Activated T-helper 2 cell treated with anti-CD3 and anti-CD28 coated beads, Interferon-gamma antibody, Interleukin-2, Interleukin-4, amounts not matched to agents 10 μg/mL and 5 μg/mL and 100 μg/mL, durations not matched to agents 14 hours and 24 hours and 36 hours (primary cell): ENCODE measurements around the gene EFNA4. TPM values are rescaled to one million over a fixed set of nuclear protein-coding genes. Genes with fewer than 3 reads are reported as not detected.

Experiments used
- DNase-seq: peaks from one replicate; pipeline ENCODE4 v3.0.0; 2021; ENCODE audit warnings: low spot score
- H3K27ac Mint-ChIP-seq: one replicate; pipeline ENCODE4 v1.8.0; 2021; ENCODE audit warnings: mixed read lengths
- H3K27me3 Mint-ChIP-seq: one replicate; pipeline ENCODE4 v1.8.0; 2021; ENCODE audit warnings: low read depth, mixed read lengths
- H3K36me3 Mint-ChIP-seq: one replicate; pipeline ENCODE4 v1.8.0; 2021; ENCODE audit warnings: low read depth, mixed read lengths
- H3K4me1 Mint-ChIP-seq: one replicate; pipeline ENCODE4 v1.8.0; 2021; ENCODE audit warnings: low read depth, mixed read lengths
- H3K4me3 Mint-ChIP-seq: one replicate; pipeline ENCODE4 v1.8.0; 2021; ENCODE audit warnings: low read depth, mild to moderate bottlenecking, moderate library complexity, mixed read lengths
- H3K9me3 Mint-ChIP-seq: one replicate; pipeline ENCODE4 v1.8.0; 2021; ENCODE audit warnings: mixed read lengths
- intact Hi-C: fragments of 100-400 bp; cut with micrococcal nuclease; formaldehyde crosslinking; loops from one replicate; pipeline ENCODE4 v1.15.1; 2023
- total RNA-seq: library from RNA; stranded (reverse); gene quantifications from 2 replicates; pipeline ENCODE4 v1.2.3, GENCODE V29; 2022

The EFNA4 gene
- total RNA-seq: 9.2 and 10.5 TPM in 2 replicates

GRCh38 chr1:155063550-155064110 lies at the start of gene EFNA4:
TSS of gene EFNA4 (plus strand) at chr1:155063740. CDS start at chr1:155063824, 84 bp downstream.
- H3K9me3 Mint-ChIP-seq: no peaks in the 10 kb centered on the region
- intact Hi-C loops: loop anchor here (1.0 to 5.0 kb wide), 4 partner anchors 13 to 506 kb away; partner anchors contain the start of genes PYGO2 and UBE2Q1
- DNase-seq: peak; percentile 84
- H3K4me1 Mint-ChIP-seq: peaks cover 21% of the 10 kb centered on the region
- peak within 1 kb of the TSS; percentile 68 for H3K27ac Mint-ChIP-seq
- H3K27me3 Mint-ChIP-seq: no peaks in the 10 kb centered on the region
- peak within 1 kb of the TSS; percentile 96 for H3K4me3 Mint-ChIP-seq
- H3K36me3 Mint-ChIP-seq: peaks cover 20% of the 10 kb centered on the region

- DNase-seq: no peak
Observed at GRCh38 chr1:155014709-155015508, 48.6 kb upstream of the EFNA4 start.

GRCh38 chr1:155015527-155016230 lies 47.9 kb upstream of the EFNA4 start:
- peak overlapping the region; percentile 41 for H3K4me3 Mint-ChIP-seq
- H3K27ac Mint-ChIP-seq: peak overlapping the region; percentile 42

More at GRCh38 chr1:155014709-155015508, 48.6 kb upstream of the EFNA4 start:
- peaks cover 86% of the 10 kb centered on the region for H3K36me3 Mint-ChIP-seq
- no peak overlapping the region for H3K4me3 Mint-ChIP-seq
- intact Hi-C loops: no loop called here
- no peaks in the 10 kb centered on the region for H3K9me3 Mint-ChIP-seq
- H3K27ac Mint-ChIP-seq: no peak overlapping the region
- H3K27me3 Mint-ChIP-seq: no peaks in the 10 kb centered on the region
- H3K4me1 Mint-ChIP-seq: peaks cover 54% of the 10 kb centered on the region

GRCh38 chr1:155016231-155016831 lies 47.2 kb upstream of the EFNA4 start:
- H3K27ac Mint-ChIP-seq: peak overlapping the region; percentile 51
- H3K9me3 Mint-ChIP-seq: no peaks in the 10 kb centered on the region
- peak overlapping the region; percentile 51 for H3K4me3 Mint-ChIP-seq
- intact Hi-C loops: loop anchor here (2.0 kb wide), 2 partner anchors 36 to 68 kb away; no protein-coding TSS in a partner anchor
- peaks cover 54% of the 10 kb centered on the region for H3K4me1 Mint-ChIP-seq
- no peak for DNase-seq
- no peaks in the 10 kb centered on the region for H3K27me3 Mint-ChIP-seq
- peaks cover 77% of the 10 kb centered on the region for H3K36me3 Mint-ChIP-seq

More at GRCh38 chr1:155015527-155016230, 47.9 kb upstream of the EFNA4 start:
- H3K4me1 Mint-ChIP-seq: peaks cover 56% of the 10 kb centered on the region
- no peaks in the 10 kb centered on the region for H3K27me3 Mint-ChIP-seq
- intact Hi-C loops: loop anchor here (2.0 kb wide), 2 partner anchors 37 to 69 kb away; no protein-coding TSS in a partner anchor
- no peak for DNase-seq
- peaks cover 83% of the 10 kb centered on the region for H3K36me3 Mint-ChIP-seq
- no peaks in the 10 kb centered on the region for H3K9me3 Mint-ChIP-seq

GRCh38 chr1:155017041-155017945 lies 46.2 kb upstream of the EFNA4 start:
- Mint-ChIP-seq H3K4me3 (no peak overlapping the region), H3K27ac (peak overlapping the region; percentile 22), H3K4me1 (peaks cover 51% of the 10 kb centered on the region), H3K36me3 (peaks cover 72% of the 10 kb centered on the region), H3K9me3 (no peaks in the 10 kb centered on the region), H3K27me3 (no peaks in the 10 kb centered on the region)
- DNase-seq: peak; percentile 82
- intact Hi-C loops: loop anchor here (1.0 to 2.0 kb wide), 6 partner anchors 9 to 68 kb away; partner anchors contain the start of genes CKS1B and FLAD1

GRCh38 chr1:155017946-155018316 lies 45.6 kb upstream of the EFNA4 start:
- H3K27me3 Mint-ChIP-seq: no peaks in the 10 kb centered on the region
- H3K27ac Mint-ChIP-seq: peak overlapping the region; percentile 46
- H3K9me3 Mint-ChIP-seq: no peaks in the 10 kb centered on the region
- DNase-seq: no peak
- H3K4me3 Mint-ChIP-seq: no peak overlapping the region
- peaks cover 65% of the 10 kb centered on the region for H3K36me3 Mint-ChIP-seq
- peaks cover 44% of the 10 kb centered on the region for H3K4me1 Mint-ChIP-seq
- intact Hi-C loops: loop anchor here (1.0 to 2.0 kb wide), 6 partner anchors 10 to 67 kb away; partner anchors contain the start of genes CKS1B and FLAD1

- Mint-ChIP-seq H3K27me3 (no peaks in the 10 kb centered on the region), H3K27ac (no peak overlapping the region), H3K36me3 (peaks cover 57% of the 10 kb centered on the region), H3K4me3 (no peak overlapping the region), H3K4me1 (peaks cover 37% of the 10 kb centered on the region), H3K9me3 (no peaks in the 10 kb centered on the region)
- intact Hi-C loops: no loop called here
- no peak for DNase-seq
Observed at GRCh38 chr1:155018617-155019348, 44.8 kb upstream of the EFNA4 start.

GRCh38 chr1:155019377-155020245 lies 43.9 kb upstream of the EFNA4 start:
- H3K4me3 Mint-ChIP-seq: no peak overlapping the region
- peaks cover 49% of the 10 kb centered on the region for H3K36me3 Mint-ChIP-seq
- H3K4me1 Mint-ChIP-seq: peaks cover 32% of the 10 kb centered on the region
- intact Hi-C loops: no loop called here
- H3K9me3 Mint-ChIP-seq: no peaks in the 10 kb centered on the region
- H3K27ac Mint-ChIP-seq: peak overlapping the region; percentile 36
- DNase-seq: no peak
- H3K27me3 Mint-ChIP-seq: no peaks in the 10 kb centered on the region

GRCh38 chr1:155022136-155022926 lies 41.2 kb upstream of the EFNA4 start:
- H3K9me3 Mint-ChIP-seq: no peaks in the 10 kb centered on the region
- no peak for DNase-seq

GRCh38 chr1:155022927-155023236 lies 40.7 kb upstream of the EFNA4 start:
- peaks cover 23% of the 10 kb centered on the region for H3K36me3 Mint-ChIP-seq
- H3K27me3 Mint-ChIP-seq: no peaks in the 10 kb centered on the region
- no peak overlapping the region for H3K27ac Mint-ChIP-seq
- intact Hi-C loops: no loop called here
- no peak for DNase-seq
- H3K9me3 Mint-ChIP-seq: no peaks in the 10 kb centered on the region
- H3K4me1 Mint-ChIP-seq: peaks cover 11% of the 10 kb centered on the region
- H3K4me3 Mint-ChIP-seq: no peak overlapping the region

More at GRCh38 chr1:155022136-155022926, 41.2 kb upstream of the EFNA4 start:
- no peak overlapping the region for H3K27ac Mint-ChIP-seq
- peaks cover 28% of the 10 kb centered on the region for H3K36me3 Mint-ChIP-seq
- intact Hi-C loops: no loop called here
- H3K4me3 Mint-ChIP-seq: no peak overlapping the region
- H3K27me3 Mint-ChIP-seq: no peaks in the 10 kb centered on the region
- peaks cover 15% of the 10 kb centered on the region for H3K4me1 Mint-ChIP-seq
